Measurements from ENCODE around the gene DUSP28.

DUSP28 gene

DNA sequence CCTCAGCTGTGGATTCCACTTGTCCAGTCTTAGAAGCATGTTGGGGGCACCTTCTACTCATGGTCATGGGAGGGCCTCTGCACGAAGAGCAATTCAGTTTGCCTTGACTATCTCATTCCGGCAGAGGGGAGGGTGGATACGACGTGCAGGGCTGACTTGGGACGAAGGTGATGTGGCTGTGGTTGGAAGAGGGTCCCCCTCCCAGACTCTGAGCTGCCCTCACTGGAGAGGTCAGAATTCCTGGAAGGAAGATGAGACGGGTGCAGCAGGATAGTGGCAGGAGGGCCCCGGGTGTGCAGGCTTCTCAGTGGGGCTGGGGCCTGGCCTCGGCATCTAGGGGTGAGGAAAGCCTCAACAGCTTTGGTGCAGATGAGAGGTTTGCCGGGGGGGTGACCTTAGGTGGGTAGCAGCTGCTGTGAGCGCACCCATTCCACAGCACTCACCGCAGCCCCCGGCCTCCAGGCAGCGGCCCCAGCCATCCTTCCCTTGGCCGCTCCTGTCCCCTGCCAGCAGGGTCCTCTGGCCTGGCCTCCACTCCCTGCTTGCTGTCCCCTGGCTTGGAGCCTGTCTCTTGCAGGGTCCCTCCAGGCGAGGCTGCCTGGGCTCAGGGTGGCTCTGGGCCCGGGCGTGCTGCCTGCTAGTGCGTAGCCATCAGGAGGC lies 11.3 kb downstream of the DUSP28 start:
- no peak for DNase-seq (ENCODE audit: low read depth in 2 of 3, low spot score in 2 of 3)

DNA sequence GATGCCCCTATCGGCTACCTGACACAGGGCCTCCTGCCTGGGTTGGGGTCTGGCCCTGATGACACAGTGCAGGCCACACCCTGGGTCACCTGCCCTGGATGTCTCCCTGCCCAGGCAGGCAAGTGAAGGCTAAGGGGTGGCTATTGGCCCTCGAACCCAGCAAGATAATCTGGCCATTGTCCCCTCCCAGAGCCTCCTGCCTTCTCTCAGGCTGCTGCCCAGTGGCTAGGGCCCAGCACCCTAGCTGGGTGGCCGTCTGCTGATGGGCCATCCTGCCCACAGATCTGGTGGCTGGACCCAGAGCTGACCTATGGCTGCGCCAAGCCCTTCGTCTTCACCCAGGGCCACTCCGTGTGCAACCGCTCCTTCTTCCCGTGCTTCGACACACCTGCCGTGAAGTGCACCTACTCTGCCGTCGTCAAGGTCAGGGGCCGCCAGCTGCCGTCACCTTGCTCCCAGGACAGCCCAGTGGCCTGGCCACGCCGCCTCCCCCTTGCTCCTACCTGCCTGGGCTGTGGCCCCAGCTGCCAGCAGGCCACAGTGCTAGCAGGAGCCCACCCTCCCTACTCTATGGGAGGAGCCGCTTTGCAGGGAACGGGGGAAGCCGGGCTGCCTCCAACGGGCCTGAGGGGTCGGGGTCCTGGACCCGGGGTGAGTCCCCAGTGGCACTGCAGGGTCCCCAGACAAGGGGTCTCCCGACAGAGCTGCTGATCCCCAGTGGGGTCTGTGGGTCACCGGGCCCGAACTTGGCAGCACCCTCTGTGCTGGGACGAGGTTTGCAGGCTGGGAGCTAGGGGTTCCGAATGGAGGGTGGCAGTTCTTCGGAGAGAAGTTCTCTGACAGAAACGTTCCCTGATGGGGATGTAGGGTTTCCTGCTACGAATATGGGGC lies 12.2 kb downstream of the DUSP28 start:
- DNase-seq (ENCODE audit: low read depth in 2 of 3, low spot score in 2 of 3), result no peak

- DNase-seq (ENCODE audit: low read depth in 2 of 3, low spot score in 2 of 3), result no peak
These were observed 12.9 kb downstream of the DUSP28 start for GRCh38 chr2:240573071-240573515.

- no peak for DNase-seq (ENCODE audit: low read depth in 2 of 3, low spot score in 2 of 3)
These were observed 13.6 kb downstream of the DUSP28 start for GRCh38 chr2:240573516-240574385.

DNA sequence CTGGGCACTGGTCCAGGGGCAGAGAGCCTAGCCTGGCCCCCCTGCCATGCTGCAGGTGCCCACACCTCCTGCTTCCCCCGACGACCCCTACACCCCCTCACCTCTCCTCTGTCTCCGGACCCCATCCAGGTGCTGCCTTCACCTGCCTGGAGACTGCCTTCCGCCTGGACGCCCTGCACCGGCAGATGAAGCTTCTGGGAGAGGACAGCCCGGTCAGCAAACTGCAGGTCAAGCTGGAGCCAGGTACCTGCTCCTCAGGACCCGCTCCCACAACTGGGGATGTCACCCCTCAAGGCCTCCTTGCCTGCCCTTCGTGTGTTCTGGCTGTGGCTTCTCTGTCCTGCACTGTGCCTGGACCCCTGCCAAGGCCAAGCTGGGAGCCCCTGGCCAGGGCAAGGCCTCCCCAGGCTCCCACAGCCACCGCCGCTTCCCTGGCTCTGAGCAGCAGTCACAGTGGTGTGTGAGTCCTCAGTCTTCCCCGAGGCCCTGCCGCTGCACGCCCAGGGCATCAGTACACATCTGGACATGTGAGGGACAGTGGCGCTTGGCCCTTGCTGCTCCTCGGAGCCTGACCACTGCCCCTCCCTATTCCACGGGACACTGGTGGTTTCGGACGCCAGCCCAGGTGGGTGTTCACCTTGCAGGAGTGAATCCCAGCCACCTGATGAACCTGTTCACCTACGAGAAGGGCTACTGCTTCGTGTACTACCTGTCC lies 14.4 kb downstream of the DUSP28 start:
- DNase-seq (ENCODE audit: low read depth in 2 of 3, low spot score in 2 of 3), result no peak

- no peak for DNase-seq (ENCODE audit: low read depth in 2 of 3, low spot score in 2 of 3)
These were observed 15.2 kb downstream of the DUSP28 start for GRCh38 chr2:240575101-240575965.

GRCh38 chr2:240576036-240576435 lies 15.9 kb downstream of the DUSP28 start:
- DNase-seq (ENCODE audit: low read depth in 2 of 3, low spot score in 2 of 3), result no peak

- DNase-seq (ENCODE audit: low read depth in 2 of 3, low spot score in 2 of 3), result no peak
These were observed 16.5 kb downstream of the DUSP28 start for GRCh38 chr2:240576436-240577205.

DNA sequence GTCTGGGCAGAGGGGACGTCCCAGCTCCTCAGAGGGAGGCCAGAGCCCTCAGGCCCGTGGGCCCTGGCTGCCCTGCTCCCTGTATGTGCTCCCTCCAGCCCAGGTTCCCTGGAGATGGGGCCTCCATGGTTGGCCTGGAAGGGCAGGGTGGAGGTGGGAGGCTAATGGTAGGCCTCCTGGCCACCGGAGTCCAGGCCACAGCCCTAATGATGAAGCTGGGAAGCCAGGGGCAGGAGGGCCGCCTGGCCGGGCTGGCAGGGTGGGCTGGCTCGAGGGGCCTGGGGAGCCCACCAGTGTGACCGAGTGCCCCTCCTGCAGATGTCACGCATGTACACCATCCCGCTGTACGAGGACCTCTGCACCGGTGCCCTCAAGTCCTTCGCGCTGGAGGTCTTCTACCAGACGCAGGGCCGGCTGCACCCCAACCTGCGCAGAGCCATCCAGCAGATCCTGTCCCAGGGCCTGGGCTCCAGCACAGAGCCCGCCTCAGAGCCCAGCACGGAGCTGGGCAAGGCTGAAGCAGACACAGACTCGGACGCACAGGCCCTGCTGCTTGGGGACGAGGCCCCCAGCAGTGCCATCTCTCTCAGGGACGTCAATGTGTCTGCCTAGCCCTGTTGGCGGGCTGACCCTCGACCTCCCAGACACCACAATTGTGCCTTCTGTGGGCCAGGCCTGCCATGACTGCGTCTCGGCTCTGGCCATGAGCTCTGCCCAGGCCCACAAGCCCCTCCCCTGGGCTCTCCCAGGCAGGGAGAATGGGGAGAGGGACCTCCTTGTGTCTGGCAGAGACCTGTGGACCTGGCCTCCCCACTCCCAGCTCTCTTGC lies 17.3 kb downstream of the DUSP28 start:
- no peak for DNase-seq (ENCODE audit: low read depth in 2 of 3, low spot score in 2 of 3)

DNA sequence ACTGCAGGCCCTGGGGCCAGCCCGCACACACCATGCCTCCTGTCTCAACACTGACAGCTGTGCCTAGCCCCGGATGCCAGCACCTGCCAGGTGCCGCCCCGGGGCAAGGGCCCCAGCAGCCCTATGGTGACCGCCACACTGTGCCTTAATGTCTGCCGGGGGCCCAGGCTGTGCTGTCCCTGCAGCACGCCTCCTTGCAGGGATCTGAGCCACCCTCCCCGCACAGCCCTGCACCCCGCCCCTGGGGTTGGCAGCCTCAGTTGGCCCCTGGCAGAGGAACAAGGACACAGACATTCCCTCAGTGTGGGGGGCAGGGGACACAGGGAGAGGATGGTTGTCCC lies 17.9 kb downstream of the DUSP28 start:
- no peak for DNase-seq (ENCODE audit: low read depth in 2 of 3, low spot score in 2 of 3)

DNA sequence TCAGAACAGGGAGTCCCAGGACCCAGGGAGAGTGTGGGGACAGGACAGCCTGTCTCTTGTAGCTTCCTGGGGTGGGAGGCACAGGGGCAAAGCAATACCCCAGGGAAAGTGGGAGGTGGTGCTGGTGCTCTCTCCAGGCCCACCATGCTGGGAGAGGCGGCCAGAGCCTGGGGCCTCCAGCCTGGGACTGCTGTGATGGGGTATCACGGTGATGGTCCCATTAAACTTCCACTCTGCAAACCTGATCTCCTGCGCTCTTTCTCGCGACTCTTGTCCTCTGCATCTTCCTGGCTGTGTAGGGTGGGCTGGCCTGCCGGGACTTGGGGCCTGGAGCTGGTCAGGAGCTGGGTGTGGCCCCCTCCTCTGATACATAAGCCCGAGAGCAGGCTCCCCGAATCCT lies 18.3 kb downstream of the DUSP28 start:
- DNase-seq (ENCODE audit: low read depth in 2 of 3, low spot score in 2 of 3), result no peak

DNA sequence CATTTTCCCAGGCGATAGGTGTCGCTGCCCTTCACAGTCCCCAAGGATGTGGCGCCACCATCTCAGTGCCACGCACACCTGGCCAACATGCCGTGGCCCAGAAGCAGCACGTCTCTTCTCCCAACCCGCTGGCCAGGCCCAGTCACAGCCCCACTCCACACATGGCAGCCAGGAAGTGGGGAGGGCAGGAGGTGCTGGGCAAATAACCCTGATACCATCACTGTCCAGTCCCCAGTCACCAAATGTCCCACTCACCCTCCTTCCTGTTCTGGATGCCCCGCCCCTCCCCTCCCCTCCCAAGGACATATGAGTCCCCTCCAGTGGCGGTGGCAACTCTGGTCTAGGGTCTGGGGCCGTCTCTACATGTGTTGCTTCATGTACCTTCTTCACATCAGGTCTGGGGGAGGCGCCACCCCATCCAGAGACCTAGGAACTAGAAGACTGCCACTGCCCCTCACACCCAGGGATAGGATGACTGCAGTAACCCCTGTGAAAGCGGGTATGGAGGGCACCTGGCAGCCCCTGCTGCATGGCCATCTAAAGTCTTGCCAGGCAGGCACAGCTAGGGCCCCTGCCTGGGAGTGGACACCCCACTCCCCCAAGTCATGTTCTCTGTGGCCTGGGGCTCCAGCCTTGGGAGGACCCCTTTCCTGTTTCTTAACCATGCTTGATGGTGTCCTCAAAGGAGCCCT lies 19.1 kb downstream of the DUSP28 start:
- no peak for DNase-seq (ENCODE audit: low read depth in 2 of 3, low spot score in 2 of 3)

DNA sequence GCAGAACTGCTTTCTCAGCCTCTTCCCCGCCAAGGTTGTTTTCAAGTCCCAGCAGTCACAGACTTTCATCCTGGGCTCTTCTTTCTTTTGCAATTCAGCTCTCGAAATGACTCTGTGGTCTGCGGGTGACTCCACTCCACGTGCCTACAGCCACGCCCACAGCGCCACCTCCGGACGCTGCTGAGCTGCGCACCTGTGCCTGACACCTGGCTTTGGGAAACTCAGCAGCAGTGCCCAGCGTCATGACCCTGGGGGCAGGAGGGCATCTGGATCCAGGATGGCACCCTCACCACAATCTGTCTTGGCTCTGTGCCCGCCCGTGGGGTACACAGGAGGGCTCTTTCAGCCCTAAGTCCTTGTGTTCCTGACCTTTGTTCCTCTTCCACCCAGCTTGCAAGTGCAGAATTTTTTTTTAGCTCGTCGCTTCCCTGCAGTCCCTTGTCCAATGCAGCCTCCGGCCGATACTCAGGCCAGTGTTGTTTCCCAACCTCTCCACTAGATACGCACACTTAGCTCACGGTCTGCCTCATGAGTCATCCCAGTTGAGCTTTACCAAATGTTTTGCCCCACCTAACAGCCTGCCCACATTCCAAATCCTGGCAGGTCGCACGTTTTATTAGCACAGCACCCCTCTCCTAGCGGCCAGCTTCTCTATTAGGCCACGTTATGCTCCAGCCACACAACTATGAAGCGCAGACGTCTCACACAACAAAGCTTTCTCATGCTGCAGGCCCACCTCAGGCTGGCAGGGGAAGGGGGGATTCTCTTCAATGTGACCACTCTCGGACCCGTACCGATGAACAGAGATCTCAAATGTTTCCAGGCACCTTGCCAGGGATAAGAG lies 19.8 kb downstream of the DUSP28 start:
- peak in 2 of 3 experiments; percentile 22 to 41 for DNase-seq (ENCODE audit: low read depth in 2 of 3, low spot score in 2 of 3)

DNA sequence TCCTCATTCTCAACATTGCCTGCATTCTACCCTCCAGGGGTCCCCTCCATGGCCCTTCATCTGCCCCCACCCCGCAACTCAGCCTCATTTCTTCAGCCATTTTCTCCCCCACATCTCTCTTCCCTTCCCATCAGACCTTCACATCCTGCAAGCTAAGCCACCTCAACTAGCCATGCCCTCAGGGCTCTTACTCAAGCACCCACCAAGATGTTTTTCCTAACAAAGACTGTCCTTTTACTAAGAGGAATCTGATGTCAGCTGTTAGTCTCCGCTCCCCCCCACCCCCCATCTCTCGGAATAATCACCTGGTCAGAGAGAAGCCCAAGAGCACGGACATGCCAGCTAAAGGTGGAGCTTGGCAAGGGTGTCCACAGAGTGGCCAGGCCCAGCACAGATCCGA lies 21.7 kb downstream of the DUSP28 start:
- DNase-seq (ENCODE audit: low read depth in 2 of 3, low spot score in 2 of 3), result no peak

DNA sequence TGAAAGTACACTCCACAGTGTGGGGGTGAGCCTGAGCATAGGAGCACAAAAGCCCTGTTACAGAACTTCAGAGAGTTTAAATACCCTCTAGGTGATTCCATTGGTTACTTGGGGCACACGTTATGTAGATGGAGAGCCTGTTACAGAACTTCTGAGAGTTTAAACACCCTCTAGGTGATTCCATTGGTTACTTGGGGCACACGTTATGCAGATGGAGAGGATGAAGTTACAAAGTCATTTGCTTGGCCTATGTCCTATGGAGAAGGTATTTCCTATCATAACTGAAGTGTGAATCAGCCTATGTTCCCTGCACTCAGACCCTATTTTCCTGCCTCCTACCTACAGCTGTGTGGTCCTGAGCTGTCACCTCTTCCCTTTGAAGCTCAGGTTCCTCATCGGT lies 22.6 kb downstream of the DUSP28 start:
- no peak for DNase-seq (ENCODE audit: low read depth in 2 of 3, low spot score in 2 of 3)

DNA sequence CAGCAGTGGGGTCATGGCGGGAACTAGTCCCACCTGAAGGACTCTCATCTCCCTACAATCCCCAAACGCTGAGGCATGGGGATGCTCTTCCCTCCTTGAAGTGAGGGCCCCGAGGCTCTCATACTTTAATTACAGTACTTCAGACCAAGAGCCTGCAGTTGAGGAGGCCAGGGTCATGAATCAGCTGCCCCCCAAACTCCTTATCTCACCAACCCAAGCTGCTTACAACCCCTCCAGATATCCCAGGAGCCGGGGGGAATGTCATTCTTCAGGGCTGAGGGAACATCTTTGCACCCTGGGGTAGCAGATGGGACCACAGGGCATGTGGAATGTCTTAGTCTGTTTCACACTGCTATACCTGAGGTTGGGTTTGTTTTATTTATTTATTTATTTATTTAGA lies 23.6 kb downstream of the DUSP28 start:
- no peak for DNase-seq (ENCODE audit: low read depth in 2 of 3, low spot score in 2 of 3)

- no peak for DNase-seq (ENCODE audit: low read depth in 2 of 3, low spot score in 2 of 3)
These were observed 24.4 kb downstream of the DUSP28 start for GRCh38 chr2:240584486-240585031.

Measured in activated CD8-positive, alpha-beta memory T cell treated with anti-CD3 and anti-CD28 coated beads for 48 hours (primary cell).